ENCODE results near the gene GET4.
"Not testable (repeated sequence)": the region's sequence is repeated elsewhere in the genome, so short reads cannot be mapped to it uniquely, and the experiment has no call there.

Gene GET4

GRCh38 chr7:931871-932650, 55.7 kb downstream of the GET4 start:
- no peak for DNase-seq

GRCh38 chr7:932651-932975, 56.3 kb downstream of the GET4 start:
- no peak for DNase-seq

GRCh38 chr7:934469-935163, 58.3 kb downstream of the GET4 start:
- no peak for DNase-seq

- DNase-seq, result no peak
Observed at GRCh38 chr7:935164-935873, 59.0 kb downstream of the GET4 start.

GRCh38 chr7:935874-936385, 59.6 kb downstream of the GET4 start:
- no peak for DNase-seq

GRCh38 chr7:936386-937054, 60.2 kb downstream of the GET4 start:
- DNase-seq, result peak; percentile 45

- DNase-seq, result no peak
Observed at GRCh38 chr7:937856-938484, 61.6 kb downstream of the GET4 start.

GRCh38 chr7:938546-939185, 62.3 kb downstream of the GET4 start:
- DNase-seq, result no peak

GRCh38 chr7:939843-940242, 63.5 kb downstream of the GET4 start:
- DNase-seq, result no peak

- DNase-seq, result no peak
Observed at GRCh38 chr7:940599-941408, 64.5 kb downstream of the GET4 start.

GRCh38 chr7:943793-944192, 67.4 kb downstream of the GET4 start:
- not testable (repeated sequence) for DNase-seq

- no peak for DNase-seq
Observed at GRCh38 chr7:944744-945143, 68.4 kb downstream of the GET4 start.

GRCh38 chr7:945147-945555, 68.8 kb downstream of the GET4 start:
- no peak for DNase-seq

GRCh38 chr7:945556-946255, 69.4 kb downstream of the GET4 start:
- no peak for DNase-seq

Data from NCI-H1436 (cell line).